HG03378 (cell line): Measurements from ENCODE around the gene USP13.
A peak's percentile ranks its signal among the peaks of the same experiment; 100 is the strongest.
"Not testable (repeated sequence)": the region's sequence is repeated elsewhere in the genome, so short reads cannot be mapped to it uniquely, and the experiment has no call there.

ENCODE experiments used
- ATAC-seq: cut with Tn5 transposase; IDR thresholded peaks from one replicate; pipeline ENCODE4 v1.9.1; 2021; ENCODE audit warnings: mild to moderate bottlenecking, moderate library complexity; ENCODE audit not compliant: unreplicated experiment

USP13 gene

DNA sequence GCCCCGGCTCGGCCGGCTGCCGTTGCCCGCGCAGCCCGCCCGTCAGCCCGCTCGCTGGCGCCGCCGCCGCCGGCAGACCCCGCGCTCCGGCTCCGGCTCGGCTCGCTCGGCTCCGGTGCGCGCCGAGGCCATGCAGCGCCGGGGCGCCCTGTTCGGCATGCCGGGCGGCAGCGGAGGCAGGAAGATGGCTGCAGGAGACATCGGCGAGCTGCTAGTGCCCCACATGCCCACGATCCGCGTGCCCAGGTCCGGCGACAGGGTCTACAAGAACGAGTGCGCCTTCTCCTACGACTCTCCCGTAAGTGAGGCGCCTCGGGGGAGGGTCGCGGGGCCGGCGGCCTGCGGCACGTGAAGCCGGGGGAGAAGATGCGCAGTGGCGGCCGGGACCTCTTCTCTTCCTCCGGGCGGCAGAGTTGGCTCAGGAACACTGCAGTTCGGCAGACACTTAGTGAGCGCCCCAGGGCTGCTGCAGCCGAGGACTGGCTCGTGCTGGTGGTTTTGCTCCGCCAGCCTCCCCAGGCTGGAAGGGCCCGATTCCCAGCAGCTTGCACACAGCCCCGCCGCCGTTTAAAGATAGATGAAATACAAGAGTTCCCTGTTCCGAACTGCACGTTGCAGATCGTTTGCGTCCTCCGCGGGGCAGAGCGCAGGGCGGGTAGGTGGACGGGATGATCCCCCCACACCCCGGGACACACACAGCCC, 407 bp downstream of the USP13 start:
- peak; percentile 50 for ATAC-seq

DNA sequence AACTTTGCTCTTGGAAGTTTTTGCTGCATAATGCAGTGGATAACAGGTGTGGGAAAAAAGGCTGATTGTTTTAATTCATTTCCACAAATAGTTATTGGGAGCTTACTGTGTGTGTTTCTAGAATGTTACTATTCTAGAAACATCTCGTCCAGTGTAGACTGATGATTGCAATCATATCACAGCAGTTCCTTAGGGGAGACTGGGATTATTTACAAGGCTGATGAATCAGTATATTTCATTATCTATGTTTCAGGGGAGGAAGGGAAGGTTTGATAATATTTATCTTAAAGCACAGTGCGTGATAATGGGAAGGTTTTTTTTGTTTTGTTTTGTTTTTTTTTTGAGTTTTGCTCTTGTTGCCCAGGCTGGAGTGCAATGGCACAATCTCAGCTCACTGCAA, 2.4 kb downstream of the USP13 start:
- ATAC-seq = no peak

DNA sequence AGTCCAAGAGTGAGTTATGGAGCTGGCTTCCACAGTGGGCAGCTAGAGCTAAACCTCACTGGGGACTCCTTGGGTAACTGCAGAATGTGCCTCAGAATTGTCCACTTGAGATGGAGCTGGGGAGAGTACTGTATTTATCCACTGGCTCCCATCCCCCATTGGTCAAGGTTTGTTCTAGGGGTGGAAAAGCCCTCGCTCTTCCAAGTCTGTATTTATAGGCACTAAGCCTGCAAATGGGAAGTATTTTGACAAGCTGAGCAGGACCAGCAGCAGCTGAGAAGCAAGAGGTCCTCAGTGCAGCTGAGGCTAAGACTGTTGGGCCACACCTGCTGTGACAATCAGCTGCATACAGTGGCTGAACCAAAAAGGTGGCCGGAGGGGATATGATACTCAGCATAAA, 5.8 kb downstream of the USP13 start:
- no peak for ATAC-seq

DNA sequence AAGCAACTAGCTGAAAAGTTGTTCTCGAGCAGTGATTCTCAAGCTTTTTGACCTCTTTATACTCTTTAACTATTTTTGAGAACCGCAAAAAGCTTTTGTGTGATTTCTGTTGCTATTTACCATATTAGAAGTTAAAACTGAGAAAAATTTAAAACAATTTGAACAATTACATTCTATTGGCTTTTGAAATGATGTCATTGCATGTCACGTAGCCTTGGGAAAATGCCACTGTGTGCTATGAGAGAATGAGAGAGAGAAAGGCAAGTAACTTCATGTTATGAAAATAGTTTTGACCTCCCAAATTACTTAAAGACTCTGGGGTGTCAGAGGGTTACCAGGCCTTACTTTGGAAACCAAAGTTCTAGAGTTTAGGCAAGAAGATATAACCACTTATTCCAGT, 8.0 kb downstream of the USP13 start:
- ATAC-seq = no peak

DNA sequence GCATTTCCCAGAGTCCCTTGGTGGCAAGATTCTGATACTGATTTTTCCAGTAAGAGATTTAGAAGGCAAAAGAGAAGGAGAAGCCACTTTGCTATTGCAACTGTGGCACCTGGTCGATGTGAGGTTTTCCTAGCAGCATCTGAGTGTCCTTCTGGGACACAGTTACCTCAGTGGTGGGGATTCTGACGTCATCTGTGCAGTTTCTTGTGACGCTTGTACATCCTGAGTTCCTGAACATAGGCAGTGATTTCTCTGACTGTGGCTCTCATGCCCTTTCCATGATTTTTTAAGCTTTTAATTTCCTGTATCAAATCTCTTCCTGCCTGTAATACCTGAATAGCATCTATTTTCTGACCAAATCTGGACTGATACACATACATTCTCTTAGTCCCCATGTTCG, 8.9 kb downstream of the USP13 start:
- ATAC-seq = no peak

DNA sequence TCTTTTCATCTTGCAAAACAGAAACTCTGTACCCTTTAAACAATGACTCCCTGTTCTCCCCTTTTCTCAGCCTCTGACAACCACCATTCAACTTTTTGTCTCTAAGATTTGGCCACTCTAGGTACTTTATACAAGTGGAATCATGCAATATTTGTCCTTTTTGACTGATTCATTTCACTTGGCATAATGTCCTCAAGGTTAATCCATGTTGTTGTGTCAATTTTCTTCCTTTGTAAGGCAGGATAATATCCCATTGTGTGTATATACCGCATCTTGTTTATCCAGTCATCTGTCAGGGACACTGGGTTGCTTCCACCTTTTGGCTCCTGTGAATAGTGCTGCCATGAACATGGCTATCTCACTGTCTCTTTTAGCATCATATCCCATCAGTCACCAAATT, 10.3 kb downstream of the USP13 start:
- no peak for ATAC-seq

DNA sequence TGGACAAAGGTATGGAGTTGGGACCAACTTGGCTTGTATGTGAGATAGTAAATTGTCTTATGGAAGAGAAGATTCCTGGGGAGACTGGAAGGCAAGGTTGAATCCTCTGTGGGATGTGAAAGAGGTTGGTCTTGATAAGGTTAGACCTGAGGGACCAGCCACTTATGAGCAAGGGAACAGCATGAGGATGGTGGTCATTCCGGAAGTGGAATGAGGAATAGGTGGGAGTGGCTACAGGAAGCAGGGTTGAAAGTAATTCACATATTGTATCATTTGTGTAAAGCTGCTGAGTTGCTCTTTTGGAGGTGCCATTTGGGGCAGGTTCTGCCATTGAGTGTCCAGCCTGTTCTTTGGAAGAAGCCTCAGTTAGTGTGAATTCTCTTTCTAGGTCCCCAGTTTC, 13.2 kb downstream of the USP13 start:
- no peak for ATAC-seq

DNA sequence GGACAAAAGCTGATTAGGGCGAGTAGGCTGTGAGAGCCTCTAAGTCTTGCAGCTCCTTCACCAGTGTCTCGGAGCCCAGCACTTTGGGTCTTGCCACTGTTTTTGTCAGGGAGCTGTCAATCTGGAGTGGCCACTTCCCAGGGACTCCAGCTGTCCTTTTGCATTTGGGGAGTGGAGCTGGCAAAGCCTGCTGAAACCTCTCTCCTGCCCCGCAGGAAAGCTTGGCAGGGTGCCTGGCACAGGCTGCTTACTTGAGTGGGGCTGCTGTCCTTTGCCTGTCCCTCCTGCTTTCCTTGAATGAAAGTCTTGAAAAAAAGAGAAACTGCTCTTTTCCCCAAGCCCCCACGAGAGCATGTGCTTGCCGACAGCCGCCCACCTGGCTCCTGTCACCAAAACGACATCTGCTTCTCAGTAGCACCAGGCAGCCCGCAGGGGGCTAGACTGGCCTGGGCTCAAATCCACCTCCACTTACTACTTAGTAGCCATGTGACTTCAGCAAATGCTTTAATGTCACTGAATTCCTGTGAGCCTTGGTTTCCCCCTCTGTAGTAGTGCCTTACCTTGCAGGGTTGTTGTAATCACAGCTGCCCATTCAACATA, 13.7 kb downstream of the USP13 start:
- no peak for ATAC-seq

DNA sequence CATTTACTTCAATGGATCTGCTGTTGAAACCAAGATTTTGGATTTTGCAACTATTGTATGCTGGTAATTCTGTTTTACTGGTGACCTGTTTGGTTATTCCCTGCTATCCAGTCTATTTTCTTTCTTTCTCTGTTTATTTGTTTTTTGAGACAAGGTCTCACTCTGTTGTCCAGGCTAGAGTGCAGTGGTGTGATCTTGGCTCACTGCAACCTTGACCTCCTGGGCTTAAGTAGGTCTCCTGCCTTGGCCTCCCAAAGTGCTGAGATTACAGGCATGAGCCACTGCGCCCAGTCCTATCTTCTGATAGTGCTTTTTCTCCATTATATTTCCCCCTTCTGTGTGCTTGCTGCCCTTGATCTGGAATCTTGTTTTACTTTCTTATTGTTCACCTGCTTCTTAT, 15.6 kb downstream of the USP13 start:
- ATAC-seq = no peak

DNA sequence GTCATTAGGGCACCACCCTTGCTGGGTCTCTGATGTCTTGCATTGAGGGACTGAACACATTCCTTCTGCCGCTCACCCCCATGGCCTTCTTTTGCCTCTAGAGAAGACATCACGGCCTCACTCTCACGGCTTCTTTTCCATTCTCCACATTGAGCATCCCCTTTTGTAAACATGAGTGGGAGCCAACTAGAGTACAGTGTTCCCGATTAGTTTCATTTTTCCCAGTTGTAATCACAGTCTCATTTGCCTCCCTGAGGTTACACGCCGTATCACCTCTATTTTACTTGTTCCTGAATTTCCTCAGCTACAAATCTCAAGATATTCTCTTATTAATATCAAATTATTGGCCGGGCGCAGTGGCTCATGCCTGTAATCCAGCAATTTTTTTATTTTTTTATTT, 17.5 kb downstream of the USP13 start:
- ATAC-seq = no peak

DNA sequence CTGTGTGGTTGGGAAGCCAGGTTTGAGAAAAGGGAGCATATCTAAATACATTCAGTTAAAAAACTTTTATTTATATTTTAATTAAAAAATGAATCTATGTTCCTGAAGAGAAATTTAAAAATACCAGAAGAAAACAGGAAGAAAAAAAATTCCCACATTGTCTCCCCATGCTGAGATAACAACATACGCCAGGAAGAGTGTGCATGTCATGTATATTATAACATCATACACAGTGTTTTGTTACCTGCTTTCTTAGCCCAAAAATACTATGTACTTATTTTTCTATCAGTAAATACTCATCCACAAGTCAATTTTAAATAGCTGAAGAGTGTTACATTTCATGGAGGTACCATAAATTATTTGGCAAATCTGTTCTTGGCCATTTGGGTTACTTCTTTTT, 18.5 kb downstream of the USP13 start:
- no peak for ATAC-seq

DNA sequence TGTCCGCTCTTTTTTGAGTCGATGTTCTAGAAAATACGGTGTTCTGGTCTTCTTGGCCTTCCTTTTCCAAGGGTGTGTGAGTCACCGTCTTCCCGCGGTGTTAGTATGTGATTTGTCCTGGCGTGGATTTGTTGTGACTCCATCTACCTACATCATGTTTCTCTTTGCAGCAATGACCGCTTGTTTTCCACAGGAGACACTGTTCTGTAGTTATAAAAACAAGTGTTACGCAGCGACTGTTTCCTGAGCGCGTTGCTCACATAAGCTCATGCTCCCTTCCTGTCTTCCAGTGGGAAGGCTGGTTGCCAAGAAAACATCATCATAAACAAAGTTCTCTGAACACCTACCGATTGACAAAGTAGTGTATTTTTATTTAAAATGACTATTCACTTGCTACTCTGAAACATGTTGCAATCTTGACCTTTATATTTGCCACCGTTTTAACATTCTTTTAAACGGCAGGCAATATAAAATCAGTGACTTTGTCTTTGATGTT, 19.0 kb downstream of the USP13 start:
- ATAC-seq = no peak

DNA sequence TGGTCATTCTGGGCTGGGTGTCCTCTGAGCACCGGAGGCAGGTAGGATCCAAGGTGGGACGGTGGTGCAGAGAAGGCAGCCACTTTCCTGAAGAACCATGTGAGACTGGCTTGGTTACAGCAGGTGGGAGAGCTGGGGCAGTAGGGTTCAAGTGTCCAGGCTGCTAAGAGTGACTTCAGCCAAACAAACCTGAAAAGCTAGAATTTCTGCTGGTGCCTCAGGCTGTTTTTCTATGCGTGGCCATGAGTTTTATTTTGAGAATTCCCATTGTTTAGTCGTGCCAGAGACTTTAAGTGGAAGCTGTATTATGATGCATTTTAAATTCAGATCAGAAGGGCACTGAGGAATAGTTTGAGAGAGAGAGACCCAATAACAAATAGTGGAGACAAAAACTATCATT, 20.1 kb downstream of the USP13 start:
- no peak for ATAC-seq

DNA sequence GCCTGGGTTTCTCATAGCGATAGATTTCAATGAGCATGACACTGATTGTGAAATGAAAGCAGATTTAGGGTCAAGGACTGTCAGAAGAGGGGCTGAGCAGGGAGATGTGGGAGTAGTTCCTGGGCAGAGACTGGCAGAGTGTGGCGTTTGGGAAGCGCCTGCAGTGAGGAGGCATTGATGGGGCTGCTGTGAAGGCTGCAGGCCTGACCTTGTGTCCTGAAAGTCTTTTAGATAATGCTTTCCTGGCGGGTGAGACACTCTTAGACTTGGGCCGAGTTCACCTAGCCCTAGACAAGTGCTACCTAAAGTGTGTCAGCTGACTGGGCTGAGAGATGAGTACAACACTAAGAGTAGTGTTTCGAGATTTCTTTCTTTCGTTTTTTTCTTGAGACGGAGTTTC, 20.7 kb downstream of the USP13 start:
- no peak for ATAC-seq

DNA sequence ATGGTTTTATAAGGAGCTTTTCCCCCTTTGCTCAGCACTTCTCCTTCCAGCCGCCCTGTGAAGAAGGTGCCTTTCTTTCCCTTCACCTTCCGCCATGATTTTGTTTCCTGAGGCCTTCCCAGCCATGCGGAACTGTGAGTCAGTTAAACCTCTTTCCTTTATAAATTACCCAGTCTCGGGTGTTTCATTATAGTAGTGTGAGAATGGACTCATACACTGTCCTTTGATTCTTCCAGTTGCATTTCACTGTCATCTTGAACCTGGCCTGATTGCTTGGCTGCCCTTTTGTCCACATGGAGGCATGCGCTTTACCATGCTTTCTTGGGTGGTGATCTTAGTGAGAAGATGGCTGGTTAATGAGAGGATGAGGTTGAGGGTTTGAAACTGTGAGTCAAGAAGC, 23.2 kb downstream of the USP13 start:
- no peak for ATAC-seq

DNA sequence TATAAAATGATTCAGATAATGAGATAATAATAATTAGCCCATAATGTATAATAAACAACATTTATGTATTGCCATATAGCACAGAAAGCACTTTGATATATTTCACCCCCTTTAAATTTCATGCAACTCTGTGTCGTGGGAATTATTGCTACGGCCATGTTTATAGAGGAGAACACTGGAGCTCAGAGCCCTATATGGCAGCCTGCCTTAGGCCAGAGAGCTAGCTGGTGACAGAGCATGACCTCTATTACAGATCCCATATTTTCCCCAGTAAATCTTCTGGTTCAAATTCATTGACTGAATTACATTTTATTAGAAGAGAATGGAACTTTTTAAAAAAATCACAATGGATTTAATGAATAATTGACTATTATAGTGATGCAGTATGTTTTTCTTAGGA, 25.0 kb downstream of the USP13 start:
- no peak for ATAC-seq

DNA sequence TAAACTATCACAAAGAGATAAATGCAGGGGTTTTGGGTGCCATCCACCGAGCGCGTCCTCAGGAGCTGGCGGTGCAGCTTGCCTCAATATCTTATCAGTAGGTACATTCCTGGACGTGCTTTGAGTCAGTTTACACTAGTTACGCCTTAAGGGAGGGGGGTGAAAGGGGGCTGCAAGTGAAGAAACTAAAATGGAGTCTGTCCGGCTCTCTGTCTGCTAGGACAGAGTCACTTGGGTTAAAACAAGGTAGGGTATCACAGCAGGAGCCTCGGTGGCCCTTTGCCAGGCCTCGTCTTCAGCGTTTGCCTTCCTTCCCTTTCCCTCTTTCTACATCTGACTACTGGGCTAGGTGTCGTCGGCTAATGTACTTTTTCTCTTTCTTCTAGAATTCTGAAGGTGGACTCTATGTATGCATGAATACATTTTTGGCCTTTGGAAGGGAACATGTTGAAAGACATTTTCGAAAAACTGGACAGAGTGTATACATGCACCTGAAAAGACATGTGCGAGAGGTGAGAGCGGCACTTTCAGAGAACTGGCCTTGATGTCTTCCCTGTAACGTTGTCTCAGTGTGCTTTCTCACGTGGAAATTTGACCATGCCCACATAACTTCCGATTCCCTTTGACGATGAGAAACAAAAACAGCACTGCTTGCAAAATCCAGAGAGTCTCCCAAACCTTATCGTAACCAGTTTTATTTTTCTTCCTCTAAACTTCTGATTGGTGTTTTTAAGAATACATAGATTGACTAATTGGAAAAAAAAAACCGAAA, 28.8 kb downstream of the USP13 start:
- no peak for ATAC-seq

DNA sequence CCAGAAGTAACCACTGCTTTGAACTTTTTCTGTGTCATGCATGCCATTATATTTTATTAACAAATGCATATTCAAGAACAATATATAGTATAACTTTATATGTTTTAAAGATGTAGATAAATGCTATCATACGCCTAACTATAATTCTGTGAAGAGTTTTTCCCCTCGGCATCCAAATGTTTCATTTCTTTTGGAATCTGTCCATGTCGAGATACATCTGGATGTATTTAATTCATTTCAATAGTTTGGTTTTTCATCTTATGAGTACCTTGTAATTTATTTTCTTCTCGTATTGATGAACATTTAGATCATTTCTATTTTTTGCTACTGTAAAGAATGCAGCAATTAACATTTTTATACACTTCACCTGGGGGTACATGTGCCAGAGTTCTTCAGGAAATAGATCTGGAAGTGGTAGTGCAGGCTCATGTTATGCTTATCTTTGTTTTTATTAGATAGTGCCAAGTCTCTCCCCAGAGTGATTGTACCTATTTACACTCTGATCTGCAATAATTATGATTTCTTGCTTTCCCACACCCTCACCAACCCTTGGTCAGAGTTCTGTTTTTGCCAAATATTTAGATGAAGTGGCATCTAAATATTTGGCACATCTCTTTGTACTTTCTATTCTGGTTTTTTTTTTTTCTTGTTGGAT, 29.7 kb downstream of the USP13 start:
- ATAC-seq = no peak

DNA sequence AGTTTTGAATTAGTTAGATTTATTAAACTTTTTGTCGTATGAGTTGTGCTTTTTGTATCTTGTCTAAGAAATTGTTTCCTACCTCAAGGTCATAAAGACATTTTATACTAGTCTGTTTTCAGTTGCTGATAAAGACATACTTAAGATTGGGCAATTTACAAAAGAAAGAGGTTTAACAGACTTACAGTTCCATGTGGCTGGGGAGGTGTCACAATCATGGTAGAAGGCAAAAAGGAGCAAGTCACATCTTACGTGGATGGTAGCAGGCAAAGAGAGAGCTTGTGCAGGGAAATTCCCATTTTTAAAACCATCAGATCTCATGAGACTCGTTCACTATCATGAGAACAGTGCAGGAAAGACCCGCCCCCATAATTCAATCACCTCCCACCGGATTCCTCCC, 30.4 kb downstream of the USP13 start:
- ATAC-seq = not testable (repeated sequence)

DNA sequence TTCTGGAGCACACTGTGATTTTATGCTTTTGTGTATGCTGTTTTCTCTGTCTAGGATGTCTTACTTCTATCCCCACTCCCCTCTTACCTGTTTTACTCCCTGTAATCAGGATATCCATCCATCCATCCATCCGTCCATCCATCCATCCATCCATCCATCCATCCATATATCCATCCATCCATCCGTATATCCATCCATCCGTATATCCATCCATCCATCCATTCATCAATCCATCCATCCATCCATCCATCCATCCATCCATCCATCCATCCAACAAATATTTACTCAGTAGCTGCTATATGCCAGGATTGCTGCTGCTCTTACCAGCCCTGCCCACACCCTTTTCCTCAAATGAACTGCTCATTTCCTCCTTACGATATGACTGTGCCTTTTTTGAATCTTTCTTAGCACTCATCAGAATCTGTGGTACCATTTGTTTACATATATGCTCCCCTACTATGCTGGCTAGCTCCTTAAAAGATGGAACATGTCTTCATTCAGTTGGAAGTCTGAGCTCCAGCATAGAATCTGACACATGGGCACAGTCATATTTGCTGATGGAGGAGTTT, 35.2 kb downstream of the USP13 start:
- ATAC-seq = peak; percentile 61

DNA sequence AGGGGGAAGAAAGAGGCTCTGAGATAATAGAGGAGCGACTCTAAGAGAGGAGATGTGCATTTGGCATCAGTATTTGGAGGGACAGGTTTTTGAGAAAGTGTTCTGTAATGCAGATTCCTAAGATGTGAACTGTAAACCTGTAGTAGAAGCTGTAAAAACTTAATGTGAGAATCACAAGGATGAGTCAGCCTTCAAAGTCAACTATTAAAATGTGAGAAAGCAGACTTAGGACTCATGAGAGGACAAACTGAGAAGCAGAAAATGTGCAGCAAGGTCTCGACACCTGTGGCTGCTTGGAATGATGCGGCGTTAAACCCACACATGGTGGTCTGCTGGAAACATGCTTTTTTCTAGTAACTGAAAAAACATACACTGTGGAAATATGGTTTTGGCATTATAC, 36.0 kb downstream of the USP13 start:
- no peak for ATAC-seq
